Bronchial epithelial cell (primary cell): ENCODE results near the gene HSPB6. TPM values are rescaled to one million over a fixed set of nuclear protein-coding genes. Genes with fewer than 3 reads are reported as not detected.
A peak's percentile ranks its signal among the peaks of the same experiment; 100 is the strongest.

ENCODE experiments used
- DNase-seq: peaks from one replicate; pipeline ENCODE4 v3.0.0-alpha.2; 2010; ENCODE audit warnings: low read depth
- FAIRE-seq: peaks from 2 replicates; lab custom pipeline; 2011; peaks lifted over from hg19 to GRCh38; lab: Jason Lieb, UNC
- H3K27me3 ChIP-seq: 2 replicates; pipeline ENCODE4 v1.5.1; 2011; ENCODE audit warnings: low read length; ENCODE audit not compliant: control insufficient read depth, insufficient read depth
- H3K36me3 ChIP-seq: 2 replicates; pipeline ENCODE4 v1.5.1; 2011; ENCODE audit warnings: low read length; ENCODE audit not compliant: control insufficient read depth, insufficient read depth
- H3K4me3 ChIP-seq: 2 replicates; pipeline ENCODE4 v1.5.1; 2011; ENCODE audit warnings: mild to moderate bottlenecking, low read depth, low read length, control low read depth
- total RNA-seq: library from RNA; depleted of rRNA; stranded (reverse); fragments of >200 nt; gene quantifications from 2 replicates; pipeline ENCODE4 v1.2.1, GENCODE V29; 2014
- TF ChIP-seq, protein P1 (sequence below): IDR thresholded peaks from 2 replicates; pipeline ENCODE4 v1.5.1; 2011; ENCODE audit warnings: mild to moderate bottlenecking, moderate library complexity, low read length, control low read depth, inconsistent platforms; ENCODE audit not compliant: insufficient read depth, severe bottlenecking

Gene HSPB6
- total RNA-seq, 1 donor from 2014 or later = 1.3 TPM

DNA sequence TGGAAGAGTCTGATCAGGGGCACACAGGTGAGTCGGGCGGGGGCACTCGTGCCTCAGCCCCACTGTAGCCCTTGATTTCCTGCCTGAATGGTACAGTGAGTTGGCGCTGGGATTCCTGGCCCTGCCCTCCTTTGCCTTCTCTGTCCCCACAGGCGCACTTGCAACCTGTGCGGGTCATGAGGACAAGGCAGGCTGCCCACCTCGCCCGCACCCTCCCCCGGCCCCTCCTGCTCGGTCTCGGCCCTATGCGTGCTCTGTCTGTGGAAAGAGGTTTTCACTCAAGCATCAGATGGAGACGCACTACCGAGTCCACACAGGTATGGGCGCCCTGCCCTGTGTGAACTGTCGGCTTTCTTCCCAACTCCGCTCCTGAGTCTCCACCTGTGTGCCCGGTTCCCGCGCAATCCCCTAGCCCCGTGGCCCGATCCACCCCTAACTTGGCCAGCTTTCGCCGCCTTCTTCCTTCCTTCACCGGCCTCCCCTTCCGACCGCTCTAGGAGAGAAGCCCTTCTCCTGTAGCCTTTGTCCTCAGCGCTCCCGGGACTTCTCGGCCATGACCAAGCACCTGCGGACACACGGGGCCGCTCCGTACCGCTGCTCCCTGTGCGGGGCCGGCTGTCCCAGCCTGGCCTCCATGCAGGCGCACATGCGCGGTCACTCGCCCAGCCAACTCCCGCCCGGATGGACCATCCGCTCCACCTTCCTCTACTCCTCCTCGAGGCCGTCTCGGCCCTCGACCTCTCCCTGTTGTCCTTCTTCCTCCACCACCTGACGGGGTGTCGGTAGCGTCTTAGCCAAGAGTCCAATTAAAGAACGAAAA, 40.6 kb downstream of the HSPB6 start:
- H3K4me3 ChIP-seq = peak overlapping the region; percentile 88
- TF ChIP-seq, protein P1, sequence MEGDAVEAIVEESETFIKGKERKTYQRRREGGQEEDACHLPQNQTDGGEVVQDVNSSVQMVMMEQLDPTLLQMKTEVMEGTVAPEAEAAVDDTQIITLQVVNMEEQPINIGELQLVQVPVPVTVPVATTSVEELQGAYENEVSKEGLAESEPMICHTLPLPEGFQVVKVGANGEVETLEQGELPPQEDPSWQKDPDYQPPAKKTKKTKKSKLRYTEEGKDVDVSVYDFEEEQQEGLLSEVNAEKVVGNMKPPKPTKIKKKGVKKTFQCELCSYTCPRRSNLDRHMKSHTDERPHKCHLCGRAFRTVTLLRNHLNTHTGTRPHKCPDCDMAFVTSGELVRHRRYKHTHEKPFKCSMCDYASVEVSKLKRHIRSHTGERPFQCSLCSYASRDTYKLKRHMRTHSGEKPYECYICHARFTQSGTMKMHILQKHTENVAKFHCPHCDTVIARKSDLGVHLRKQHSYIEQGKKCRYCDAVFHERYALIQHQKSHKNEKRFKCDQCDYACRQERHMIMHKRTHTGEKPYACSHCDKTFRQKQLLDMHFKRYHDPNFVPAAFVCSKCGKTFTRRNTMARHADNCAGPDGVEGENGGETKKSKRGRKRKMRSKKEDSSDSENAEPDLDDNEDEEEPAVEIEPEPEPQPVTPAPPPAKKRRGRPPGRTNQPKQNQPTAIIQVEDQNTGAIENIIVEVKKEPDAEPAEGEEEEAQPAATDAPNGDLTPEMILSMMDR = no peak
- DNase-seq (no peak), FAIRE-seq (no peak)
- peaks cover 2% of the 10 kb centered on the region for H3K36me3 ChIP-seq
- no peaks in the 10 kb centered on the region for H3K27me3 ChIP-seq

DNA sequence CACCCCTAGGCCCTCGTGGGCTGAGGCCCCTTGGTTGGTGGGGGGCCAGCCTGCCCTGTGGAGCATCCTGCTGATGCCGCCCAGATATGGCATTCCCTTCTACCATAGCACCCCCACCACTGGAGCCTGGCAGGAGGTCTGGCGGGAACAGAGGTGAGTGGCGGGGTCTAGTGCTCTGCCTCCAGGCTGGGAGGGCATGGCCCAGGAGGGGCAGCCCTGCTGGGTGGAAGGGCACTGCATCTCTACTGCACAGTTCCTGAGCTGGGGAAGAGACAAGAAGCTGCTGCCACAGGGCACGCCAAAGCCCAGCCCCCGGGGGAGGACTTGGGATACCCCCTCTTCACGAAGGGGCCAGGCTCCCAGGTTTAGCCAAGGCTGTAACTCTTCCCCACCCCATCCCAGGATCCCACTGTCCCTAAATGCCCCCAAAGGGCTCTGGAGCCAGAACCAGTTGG, 41.4 kb downstream of the HSPB6 start:
- no peak overlapping the region for H3K4me3 ChIP-seq

GRCh38 chr19:35714601-35715354, 42.1 kb downstream of the HSPB6 start:
- TF ChIP-seq, protein P1 = no peak
- Histone ChIP-seq H3K36me3 (no peaks in the 10 kb centered on the region), H3K4me3 (no peak overlapping the region), H3K27me3 (no peaks in the 10 kb centered on the region)
- DNase-seq (no peak), FAIRE-seq (no peak)

More for the DNA sequence above, 41.4 kb downstream of the HSPB6 start:
- TF ChIP-seq, protein P1 = no peak
- DNase-seq (no peak), FAIRE-seq (no peak)
- no peaks in the 10 kb centered on the region for H3K27me3 ChIP-seq
- H3K36me3 ChIP-seq = peaks cover 1% of the 10 kb centered on the region

DNA sequence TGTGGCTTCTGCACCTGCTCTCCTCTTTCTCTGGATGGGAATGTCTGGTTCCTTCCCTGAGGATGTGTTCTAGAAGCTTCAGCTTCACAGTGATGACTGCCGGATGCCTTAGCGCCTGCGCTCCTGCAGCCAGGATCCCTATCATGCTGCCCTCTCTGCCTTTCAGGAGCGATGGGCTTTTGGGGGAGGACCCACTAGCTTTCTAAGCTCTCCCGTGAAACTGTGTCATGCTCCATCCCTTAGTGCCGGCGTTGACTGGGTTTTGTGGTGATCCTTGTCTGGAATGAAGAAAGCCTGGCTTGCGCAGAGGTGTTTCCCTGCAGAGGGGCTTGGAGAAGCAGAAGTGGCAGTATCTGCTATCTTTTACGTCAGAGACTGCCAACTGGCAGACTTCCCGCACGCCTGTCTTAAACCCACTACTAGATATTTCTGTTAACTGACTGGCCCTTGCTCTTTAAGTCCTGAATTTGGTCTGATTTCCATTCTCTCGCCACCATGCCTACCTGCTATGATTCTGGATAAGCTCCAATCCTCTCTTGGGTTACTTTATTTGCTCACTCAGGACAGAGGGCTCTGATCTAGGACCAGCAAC, 42.8 kb downstream of the HSPB6 start:
- DNase-seq (no peak), FAIRE-seq (no peak)
- Histone ChIP-seq H3K36me3 (no peaks in the 10 kb centered on the region), H3K27me3 (no peaks in the 10 kb centered on the region), H3K4me3 (no peak overlapping the region)
- TF ChIP-seq, protein P1 = no peak

- no peak overlapping the region for H3K4me3 ChIP-seq
- FAIRE-seq = no peak
- TF ChIP-seq, protein P1 = no peak
Observed at GRCh38 chr19:35713506-35713850, 43.4 kb downstream of the HSPB6 start.

More at GRCh38 chr19:35713506-35713850, 43.4 kb downstream of the HSPB6 start:
- no peaks in the 10 kb centered on the region for H3K27me3 ChIP-seq
- no peaks in the 10 kb centered on the region for H3K36me3 ChIP-seq
- DNase-seq = no peak
